HepG2 (cell line): ENCODE results near the gene ARHGAP4. TPM values are rescaled to one million over a fixed set of nuclear protein-coding genes. Genes with fewer than 3 reads are reported as not detected.

Experiments used
- GABPB1 ChIP-seq: IDR thresholded peaks from 2 replicates; pipeline ENCODE4 v1.6.1; 2016; ENCODE audit warnings: mild to moderate bottlenecking, missing genetic modification reagents, moderate library complexity, missing compliant biosample characterization
- HDAC2 ChIP-seq: sonication (generic); formaldehyde crosslinking; IDR thresholded peaks from 2 replicates; pipeline ENCODE4 v1.4.0; 2020; ENCODE audit warnings: missing genetic modification reagents
- RBAK ChIP-seq: sonication (generic); formaldehyde crosslinking; IDR thresholded peaks from 2 replicates; pipeline ENCODE4 v1.5.1; 2020; ENCODE audit warnings: mild to moderate bottlenecking, missing genetic modification reagents
- STAG1 ChIP-seq: sonication (generic); formaldehyde crosslinking; IDR thresholded peaks from 2 replicates; pipeline ENCODE4 v1.4.0; 2020; ENCODE audit warnings: missing genetic modification reagents
- ZMYM4 ChIP-seq: sonication (generic); formaldehyde crosslinking; IDR thresholded peaks from 2 replicates; pipeline ENCODE4 v1.8.1; 2023; ENCODE audit warnings: mild to moderate bottlenecking, missing genetic modification reagents
- ZNF232 ChIP-seq: sonication (generic); formaldehyde crosslinking; IDR thresholded peaks from 2 replicates; pipeline ENCODE4 v1.4.0; 2020; ENCODE audit warnings: missing genetic modification reagents, borderline replicate concordance
- ZNF557 ChIP-seq: sonication (generic); formaldehyde crosslinking; IDR thresholded peaks from 2 replicates; pipeline ENCODE4 v1.4.0; 2020; ENCODE audit warnings: missing genetic modification reagents
- ZNF563 ChIP-seq: sonication (generic); formaldehyde crosslinking; IDR thresholded peaks from 2 replicates; pipeline ENCODE4 v1.8.0; 2022; ENCODE audit warnings: mild to moderate bottlenecking, moderate library complexity, missing genetic modification reagents
- ZNF790 ChIP-seq: sonication (generic); formaldehyde crosslinking; IDR thresholded peaks from 2 replicates; pipeline ENCODE4 v1.8.0; 2022; ENCODE audit warnings: missing genetic modification reagents, mild to moderate bottlenecking, borderline replicate concordance
- polyA plus RNA-seq, 8 experiments: library from polyadenylated mRNA; depleted of rRNA in 3 of 8; stranded (reverse) in 7 of 8; unstranded in 1 of 8; fragments of >200 nt; fragmentation: Illumina TruSeq in 4 of 8; extraction: Trizol in 4 of 8; gene quantifications; 2 replicates each; pipeline versions ENCODE4 v1.2.1 to v1.2.3, GENCODE V29; 2011 to 2016; ENCODE audit warnings: low read depth in 4 of 8, missing spikeins in 1 of 8, mixed read lengths in 1 of 8; ENCODE audit not compliant: insufficient read depth in 1 of 8
- total RNA-seq, 5 experiments: library from RNA; depleted of rRNA; stranded (reverse); fragments of >200 nt; fragmentation: Illumina TruSeq; extraction: Trizol; gene quantifications; 2 replicates each; pipeline ENCODE4 v1.2.3, GENCODE V29; 2016; ENCODE audit warnings: low read depth in 1 of 5
- TF ChIP-seq, protein P1 (sequence below): sonication (generic); formaldehyde crosslinking; IDR thresholded peaks from 2 replicates; pipeline ENCODE4 v1.5.0; 2020; ENCODE audit warnings: missing genetic modification reagents
- TF ChIP-seq, protein P2 (sequence below): sonication (generic); formaldehyde crosslinking; conservative IDR thresholded peaks from 2 replicates; pipeline ENCODE4 v1.8.0; 2022; ENCODE audit warnings: missing genetic modification reagents
- TF ChIP-seq, protein P3 (sequence below): sonication (generic); formaldehyde crosslinking; IDR thresholded peaks from 2 replicates; pipeline ENCODE4 v1.4.0; 2020; ENCODE audit warnings: mild to moderate bottlenecking, missing genetic modification reagents

The ARHGAP4 gene
- total and polyA plus RNA-seq, 2 of the 13 experiments (the other 11 are each of a cell fraction or from before 2014, with no cell fraction given): 0.57 to 0.64 TPM

DNA sequence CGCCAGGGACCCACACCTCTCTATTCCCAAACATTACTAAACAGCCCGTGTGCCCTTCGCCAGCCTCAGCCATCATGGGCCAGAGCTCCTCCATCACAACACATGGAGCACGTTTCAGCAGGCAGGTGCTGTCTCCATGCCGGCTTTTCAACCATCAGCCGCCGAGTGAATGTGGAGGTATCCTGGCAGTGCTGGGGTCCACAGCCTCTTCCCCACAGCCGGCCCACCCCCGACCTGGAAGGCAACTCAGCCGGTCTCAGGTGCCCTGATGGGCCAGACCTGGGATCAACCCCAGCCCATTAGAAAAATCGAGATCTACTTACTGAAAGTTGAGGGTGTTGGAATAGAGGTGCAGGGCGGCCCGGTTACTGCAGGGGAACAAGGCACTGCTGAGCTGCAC is 5.7 kb upstream of the ARHGAP4 start (continued):
- TF ChIP-seq, protein P1, sequence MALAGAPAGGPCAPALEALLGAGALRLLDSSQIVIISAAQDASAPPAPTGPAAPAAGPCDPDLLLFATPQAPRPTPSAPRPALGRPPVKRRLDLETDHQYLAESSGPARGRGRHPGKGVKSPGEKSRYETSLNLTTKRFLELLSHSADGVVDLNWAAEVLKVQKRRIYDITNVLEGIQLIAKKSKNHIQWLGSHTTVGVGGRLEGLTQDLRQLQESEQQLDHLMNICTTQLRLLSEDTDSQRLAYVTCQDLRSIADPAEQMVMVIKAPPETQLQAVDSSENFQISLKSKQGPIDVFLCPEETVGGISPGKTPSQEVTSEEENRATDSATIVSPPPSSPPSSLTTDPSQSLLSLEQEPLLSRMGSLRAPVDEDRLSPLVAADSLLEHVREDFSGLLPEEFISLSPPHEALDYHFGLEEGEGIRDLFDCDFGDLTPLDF (CRISPR knock-in tag): no peak
- TF ChIP-seq RBAK (CRISPR knock-in tag): no peak
- TF ChIP-seq, protein P2, sequence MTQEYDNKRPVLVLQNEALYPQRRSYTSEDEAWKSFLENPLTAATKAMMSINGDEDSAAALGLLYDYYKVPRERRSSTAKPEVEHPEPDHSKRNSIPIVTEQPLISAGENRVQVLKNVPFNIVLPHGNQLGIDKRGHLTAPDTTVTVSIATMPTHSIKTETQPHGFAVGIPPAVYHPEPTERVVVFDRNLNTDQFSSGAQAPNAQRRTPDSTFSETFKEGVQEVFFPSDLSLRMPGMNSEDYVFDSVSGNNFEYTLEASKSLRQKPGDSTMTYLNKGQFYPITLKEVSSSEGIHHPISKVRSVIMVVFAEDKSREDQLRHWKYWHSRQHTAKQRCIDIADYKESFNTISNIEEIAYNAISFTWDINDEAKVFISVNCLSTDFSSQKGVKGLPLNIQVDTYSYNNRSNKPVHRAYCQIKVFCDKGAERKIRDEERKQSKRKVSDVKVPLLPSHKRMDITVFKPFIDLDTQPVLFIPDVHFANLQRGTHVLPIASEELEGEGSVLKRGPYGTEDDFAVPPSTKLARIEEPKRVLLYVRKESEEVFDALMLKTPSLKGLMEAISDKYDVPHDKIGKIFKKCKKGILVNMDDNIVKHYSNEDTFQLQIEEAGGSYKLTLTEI (CRISPR knock-in tag): no peak
- no peak for TF ChIP-seq HDAC2 (CRISPR knock-in tag)
- no peak for TF ChIP-seq ZNF232 (CRISPR knock-in tag)
- TF ChIP-seq, protein P3, sequence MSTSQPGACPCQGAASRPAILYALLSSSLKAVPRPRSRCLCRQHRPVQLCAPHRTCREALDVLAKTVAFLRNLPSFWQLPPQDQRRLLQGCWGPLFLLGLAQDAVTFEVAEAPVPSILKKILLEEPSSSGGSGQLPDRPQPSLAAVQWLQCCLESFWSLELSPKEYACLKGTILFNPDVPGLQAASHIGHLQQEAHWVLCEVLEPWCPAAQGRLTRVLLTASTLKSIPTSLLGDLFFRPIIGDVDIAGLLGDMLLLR (CRISPR knock-in tag): no peak
- TF ChIP-seq ZNF557 (CRISPR knock-in tag): no peak
- TF ChIP-seq ZNF563 (CRISPR knock-in tag): no peak
- no peak for TF ChIP-seq GABPB1
- TF ChIP-seq ZNF790: no peak
- TF ChIP-seq STAG1 (CRISPR knock-in tag): no peak
- TF ChIP-seq ZMYM4 (CRISPR knock-in tag): no peak
